Esophagus muscularis mucosa (tissue), 3 donors: ENCODE measurements around the gene BMAL1.

ENCODE experiments used
- POLR2A ChIP-seq: fragments of 450-650 bp; IDR thresholded peaks from one replicate; pipeline ENCODE4 v1.6.1; 2017; ENCODE audit warnings: antibody characterized with exemption, moderate library complexity, mild to moderate bottlenecking, low read depth
- TF ChIP-seq, protein P1 (sequence below), 3 experiments: fragments of 200-600 bp in 2 of 3; fragments of 450-650 bp in 1 of 3; sonication (generic) in 2 of 3; IDR thresholded peaks; one replicate each; pipeline ENCODE4 v1.5.1; 2017 to 2019; ENCODE audit warnings: antibody characterized with exemption in 3 of 3, mild to moderate bottlenecking in 2 of 3, moderate library complexity in 1 of 3

DNA sequence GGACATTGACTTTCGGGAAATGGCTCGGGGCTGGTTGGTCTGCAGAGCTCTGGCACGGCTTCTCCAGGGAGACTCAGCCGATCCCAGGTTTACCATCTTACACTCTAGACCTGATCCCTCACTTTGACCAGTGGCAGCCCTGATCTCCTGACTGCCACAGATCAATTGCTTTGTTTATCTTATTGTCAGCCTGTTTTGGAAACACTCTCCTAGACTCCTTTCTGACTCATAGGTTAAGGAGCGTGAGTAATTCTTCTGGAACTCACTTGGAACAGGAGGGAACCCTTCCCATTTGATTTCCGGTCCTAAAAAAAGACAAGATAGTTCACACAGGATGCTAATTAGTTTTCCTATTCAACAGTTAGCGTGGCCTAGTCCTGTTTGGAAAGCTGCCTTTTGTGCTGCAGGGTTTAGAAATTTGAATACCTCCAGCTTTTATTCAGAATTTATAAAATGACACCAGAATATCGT is 16.0 kb upstream of the BMAL1 start:
- TF ChIP-seq POLR2A: no peak
- TF ChIP-seq, protein P1, sequence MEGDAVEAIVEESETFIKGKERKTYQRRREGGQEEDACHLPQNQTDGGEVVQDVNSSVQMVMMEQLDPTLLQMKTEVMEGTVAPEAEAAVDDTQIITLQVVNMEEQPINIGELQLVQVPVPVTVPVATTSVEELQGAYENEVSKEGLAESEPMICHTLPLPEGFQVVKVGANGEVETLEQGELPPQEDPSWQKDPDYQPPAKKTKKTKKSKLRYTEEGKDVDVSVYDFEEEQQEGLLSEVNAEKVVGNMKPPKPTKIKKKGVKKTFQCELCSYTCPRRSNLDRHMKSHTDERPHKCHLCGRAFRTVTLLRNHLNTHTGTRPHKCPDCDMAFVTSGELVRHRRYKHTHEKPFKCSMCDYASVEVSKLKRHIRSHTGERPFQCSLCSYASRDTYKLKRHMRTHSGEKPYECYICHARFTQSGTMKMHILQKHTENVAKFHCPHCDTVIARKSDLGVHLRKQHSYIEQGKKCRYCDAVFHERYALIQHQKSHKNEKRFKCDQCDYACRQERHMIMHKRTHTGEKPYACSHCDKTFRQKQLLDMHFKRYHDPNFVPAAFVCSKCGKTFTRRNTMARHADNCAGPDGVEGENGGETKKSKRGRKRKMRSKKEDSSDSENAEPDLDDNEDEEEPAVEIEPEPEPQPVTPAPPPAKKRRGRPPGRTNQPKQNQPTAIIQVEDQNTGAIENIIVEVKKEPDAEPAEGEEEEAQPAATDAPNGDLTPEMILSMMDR (IDR thresholded peaks at IDR 0.05): no peak
